KOPT-K1 (cell line): ENCODE data around the gene SLC26A4.

Experiments used
- H3K27ac ChIP-seq: fragments of 200-600 bp; sonication (generic); 2 replicates; pipeline ENCODE4 v1.5.1; 2016; ENCODE audit warnings: antibody characterized with exemption, mild to moderate bottlenecking, low read depth, low read length; ENCODE audit not compliant: poor library complexity, severe bottlenecking
- H3K36me3 ChIP-seq: fragments of 200-600 bp; sonication (generic); 2 replicates; pipeline ENCODE4 v1.5.1; 2017; ENCODE audit warnings: antibody characterized with exemption, mild to moderate bottlenecking, low read length, moderate library complexity; ENCODE audit not compliant: insufficient read depth
- H3K9me3 ChIP-seq: fragments of 200-600 bp; sonication (generic); 2 replicates; pipeline ENCODE4 v1.5.1; 2017; ENCODE audit warnings: antibody characterized with exemption, low read length, mild to moderate bottlenecking; ENCODE audit not compliant: insufficient read depth, poor library complexity, severe bottlenecking

Gene SLC26A4

DNA sequence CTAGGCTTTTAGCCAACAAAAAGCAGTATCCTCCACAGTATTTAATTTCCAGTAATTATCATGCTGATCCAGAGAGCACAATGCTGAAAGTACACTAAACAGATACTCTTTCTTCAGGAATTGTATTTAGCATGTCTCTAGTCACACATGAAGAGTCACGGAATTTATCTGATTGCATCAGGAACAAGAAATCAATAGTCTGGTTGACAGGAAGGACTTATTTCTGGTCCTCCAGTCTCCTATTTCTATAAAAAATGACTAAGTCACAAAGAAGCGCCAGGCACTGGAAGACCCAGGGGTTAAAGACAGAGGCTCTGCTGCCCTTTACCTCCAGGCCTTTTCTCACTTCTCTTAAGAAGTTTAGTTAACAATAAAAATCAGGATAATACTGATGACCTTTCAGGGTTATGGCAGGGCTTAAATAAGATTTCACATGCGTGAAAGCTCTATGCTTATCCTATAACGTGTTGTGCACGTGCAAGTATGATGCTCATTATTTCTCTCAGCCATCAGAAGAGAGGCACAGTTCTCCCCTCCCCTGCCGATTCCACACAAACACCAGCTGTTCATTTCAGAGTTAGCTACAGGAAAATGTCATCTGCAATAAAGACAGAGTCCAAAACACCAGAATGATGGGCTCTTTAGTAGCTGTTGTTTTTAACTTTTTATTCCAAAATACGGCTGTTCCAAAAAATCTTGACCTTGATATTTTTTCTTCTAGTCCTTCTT lies 36.9 kb downstream of the SLC26A4 start:
- no peak overlapping the region for H3K27ac ChIP-seq
- H3K9me3 ChIP-seq = no peaks in the 10 kb centered on the region
- H3K36me3 ChIP-seq = no peaks in the 10 kb centered on the region

- Histone ChIP-seq H3K27ac (no peak overlapping the region), H3K36me3 (no peaks in the 10 kb centered on the region), H3K9me3 (no peaks in the 10 kb centered on the region)
These were observed 39.9 kb downstream of the SLC26A4 start for GRCh38 chr7:107700570-107700969.

DNA sequence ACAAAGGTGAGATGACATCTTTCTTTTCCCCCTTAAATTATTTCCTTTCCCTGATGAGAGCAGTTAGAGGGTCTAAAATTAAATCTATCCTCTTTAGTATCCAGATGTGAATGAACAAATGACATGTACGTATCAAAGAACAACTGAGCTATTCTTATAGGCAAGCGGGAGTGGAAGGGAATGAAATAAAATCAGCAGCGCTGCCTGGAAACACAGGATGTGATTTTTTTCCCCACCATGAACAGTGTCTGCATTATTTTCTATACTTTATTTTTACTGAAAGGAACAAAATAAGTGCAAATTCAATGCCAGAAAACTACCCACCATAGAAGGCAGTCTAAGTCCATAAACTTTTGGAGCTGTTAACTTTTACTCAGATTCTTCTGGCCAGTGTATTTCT lies 40.6 kb downstream of the SLC26A4 start:
- no peaks in the 10 kb centered on the region for H3K9me3 ChIP-seq
- no peaks in the 10 kb centered on the region for H3K36me3 ChIP-seq
- H3K27ac ChIP-seq = no peak overlapping the region

DNA sequence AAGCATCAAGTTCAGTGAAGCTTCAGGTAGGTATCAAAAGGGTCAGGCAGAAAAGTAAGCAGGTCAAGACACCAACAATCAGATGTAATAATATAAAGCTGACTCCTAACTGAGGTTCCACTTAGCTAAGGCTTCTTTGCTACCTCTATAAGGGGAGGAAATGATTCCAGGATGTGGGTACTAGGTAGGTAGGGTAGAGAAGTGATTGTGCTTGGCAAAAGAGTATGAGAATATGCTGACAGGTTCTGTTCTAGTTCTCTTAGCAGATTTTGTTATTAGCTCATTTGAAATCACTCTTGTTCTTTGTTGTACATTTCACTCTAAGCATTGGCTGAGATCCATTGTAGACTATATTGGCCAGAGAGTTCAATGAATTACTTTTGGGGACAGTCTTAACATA lies 42.6 kb downstream of the SLC26A4 start:
- no peak overlapping the region for H3K27ac ChIP-seq
- H3K9me3 ChIP-seq = no peaks in the 10 kb centered on the region
- H3K36me3 ChIP-seq = no peaks in the 10 kb centered on the region

GRCh38 chr7:107703872-107704271 lies 43.2 kb downstream of the SLC26A4 start:
- Histone ChIP-seq H3K36me3 (no peaks in the 10 kb centered on the region), H3K27ac (no peak overlapping the region), H3K9me3 (no peaks in the 10 kb centered on the region)

- Histone ChIP-seq H3K27ac (no peak overlapping the region), H3K36me3 (no peaks in the 10 kb centered on the region), H3K9me3 (no peaks in the 10 kb centered on the region)
These were observed 48.3 kb downstream of the SLC26A4 start for GRCh38 chr7:107708956-107709355.

- Histone ChIP-seq H3K27ac (no peak overlapping the region), H3K36me3 (no peaks in the 10 kb centered on the region), H3K9me3 (no peaks in the 10 kb centered on the region)
These were observed 50.7 kb downstream of the SLC26A4 start for GRCh38 chr7:107711301-107711700.

GRCh38 chr7:107712025-107712424 lies 51.4 kb downstream of the SLC26A4 start:
- no peaks in the 10 kb centered on the region for H3K36me3 ChIP-seq
- no peak overlapping the region for H3K27ac ChIP-seq
- no peaks in the 10 kb centered on the region for H3K9me3 ChIP-seq

- no peak overlapping the region for H3K27ac ChIP-seq
- no peaks in the 10 kb centered on the region for H3K36me3 ChIP-seq
- H3K9me3 ChIP-seq = no peaks in the 10 kb centered on the region
These were observed 52.3 kb downstream of the SLC26A4 start for GRCh38 chr7:107712896-107713295.

GRCh38 chr7:107715531-107715930 lies 54.9 kb downstream of the SLC26A4 start:
- Histone ChIP-seq H3K27ac (no peak overlapping the region), H3K9me3 (no peaks in the 10 kb centered on the region)

GRCh38 chr7:107718456-107719193 lies 58.0 kb downstream of the SLC26A4 start:
- Histone ChIP-seq H3K36me3 (no peaks in the 10 kb centered on the region), H3K27ac (no peak overlapping the region), H3K9me3 (no peaks in the 10 kb centered on the region)

More at GRCh38 chr7:107715531-107715930, 54.9 kb downstream of the SLC26A4 start:
- H3K36me3 ChIP-seq = no peaks in the 10 kb centered on the region

DNA sequence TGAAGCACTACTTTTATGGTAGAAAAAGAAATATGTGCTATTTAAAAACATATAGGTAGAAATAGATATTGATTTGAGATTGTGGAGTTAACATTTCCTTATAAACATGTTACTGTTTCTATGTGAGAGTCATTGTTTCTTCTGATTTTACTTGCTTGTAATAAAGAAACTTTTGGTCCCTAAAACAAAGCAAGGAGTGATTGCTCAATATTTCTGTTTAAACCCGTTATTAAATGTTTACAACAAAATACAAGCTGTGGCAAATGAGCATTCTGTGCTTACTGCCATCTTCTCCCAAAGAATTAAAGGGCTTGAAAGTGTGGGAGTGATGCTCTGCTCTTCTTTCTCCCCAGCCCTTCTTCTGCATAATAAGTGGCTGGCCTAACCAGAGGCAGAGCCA lies 60.7 kb downstream of the SLC26A4 start:
- Histone ChIP-seq H3K9me3 (no peaks in the 10 kb centered on the region), H3K36me3 (no peaks in the 10 kb centered on the region), H3K27ac (no peak overlapping the region)

DNA sequence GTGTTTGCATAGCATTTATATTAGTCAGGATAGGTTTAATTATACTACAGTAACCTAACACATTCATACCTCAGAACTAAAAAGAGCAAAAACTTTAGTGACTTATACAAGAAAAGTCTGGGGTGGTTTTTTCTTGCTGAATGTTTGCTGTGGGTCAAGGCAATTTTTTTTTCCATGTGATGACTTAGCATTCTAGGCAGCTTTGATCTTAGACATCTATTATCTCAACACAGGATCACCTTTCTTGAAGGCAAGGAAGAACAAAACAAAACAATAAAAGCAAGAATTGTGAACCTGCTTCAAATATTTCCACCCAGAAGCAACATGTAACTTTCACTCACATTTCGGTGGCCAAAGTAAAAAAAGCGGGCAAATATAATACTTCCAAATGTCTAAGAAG lies 62.6 kb downstream of the SLC26A4 start:
- Histone ChIP-seq H3K27ac (no peak overlapping the region), H3K36me3 (no peaks in the 10 kb centered on the region), H3K9me3 (no peaks in the 10 kb centered on the region)

DNA sequence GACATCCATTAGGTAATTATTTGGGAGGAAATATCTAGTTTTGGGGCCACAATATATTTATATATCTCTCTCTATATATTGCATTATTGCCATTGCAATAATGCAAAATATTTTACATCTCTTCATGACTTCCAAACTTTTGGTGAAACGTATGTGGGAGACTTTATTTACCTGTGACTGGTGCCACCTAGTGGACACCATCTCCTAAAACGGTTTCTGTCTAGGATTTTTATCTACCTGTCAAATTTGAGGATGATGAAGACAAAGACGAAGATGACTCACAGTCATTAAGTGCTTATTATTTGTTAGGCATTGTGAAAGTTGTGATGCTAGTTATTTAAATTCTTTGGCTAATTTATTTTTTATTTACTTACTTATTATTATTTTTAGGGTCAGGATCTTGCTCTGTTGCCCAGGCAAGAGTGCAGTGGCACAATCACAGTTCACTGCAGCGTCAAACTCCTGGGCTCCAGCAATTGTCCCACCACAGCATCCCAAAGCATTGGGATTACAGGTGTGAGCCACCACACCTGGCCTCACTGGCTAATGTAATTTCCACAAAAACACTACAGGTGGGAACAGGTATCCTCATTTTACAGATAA lies 64.6 kb downstream of the SLC26A4 start:
- no peaks in the 10 kb centered on the region for H3K9me3 ChIP-seq
- H3K27ac ChIP-seq = no peak overlapping the region
- H3K36me3 ChIP-seq = no peaks in the 10 kb centered on the region

GRCh38 chr7:107726356-107727130 lies 65.9 kb downstream of the SLC26A4 start:
- no peaks in the 10 kb centered on the region for H3K9me3 ChIP-seq
- no peak overlapping the region for H3K27ac ChIP-seq
- no peaks in the 10 kb centered on the region for H3K36me3 ChIP-seq
